Neuronal stem cell (in vitro differentiated cells): ENCODE measurements around the gene NGB.
"Not testable (repeated sequence)": the region's sequence is repeated elsewhere in the genome, so short reads cannot be mapped to it uniquely, and the experiment has no call there.

Experiments
- DNase-seq: peaks from one replicate; pipeline ENCODE4 v3.0.0-alpha.2; 2013; ENCODE audit warnings: low spot score
- H2AFZ ChIP-seq: one replicate; pipeline ENCODE4 v1.6.1; 2013; ENCODE audit warnings: mild to moderate bottlenecking, low read length, inconsistent platforms
- H2AK5ac ChIP-seq: 2 replicates; pipeline ENCODE4 v1.6.1; 2013; ENCODE audit warnings: low read depth, mild to moderate bottlenecking, inconsistent platforms, low read length, moderate library complexity, mixed read lengths
- H2BK120ac ChIP-seq: 2 replicates; pipeline ENCODE4 v1.6.1; 2013; ENCODE audit warnings: low read depth, mild to moderate bottlenecking, inconsistent platforms, low read length, moderate library complexity, mixed read lengths
- H2BK12ac ChIP-seq: one replicate; pipeline ENCODE4 v1.6.1; 2013; ENCODE audit warnings: low read length, inconsistent platforms
- H2BK15ac ChIP-seq: 2 replicates; pipeline ENCODE4 v1.6.1; 2013; ENCODE audit warnings: mild to moderate bottlenecking, low read length, inconsistent platforms, mixed read lengths
- H2BK5ac ChIP-seq: one replicate; pipeline ENCODE4 v1.6.1; 2013; ENCODE audit warnings: inconsistent platforms, mild to moderate bottlenecking, low read length, moderate library complexity
- H3K14ac ChIP-seq: one replicate; pipeline ENCODE4 v1.6.1; 2013; ENCODE audit warnings: low read length, inconsistent platforms
- H3K18ac ChIP-seq: 2 replicates; pipeline ENCODE4 v1.6.1; 2013; ENCODE audit warnings: low read length, inconsistent platforms
- H3K23ac ChIP-seq: 2 replicates; pipeline ENCODE4 v1.6.1; 2013; ENCODE audit warnings: low read depth, mild to moderate bottlenecking, mixed read lengths, low read length, inconsistent platforms; ENCODE audit not compliant: poor library complexity
- H3K27ac ChIP-seq: replicated peaks from 3 replicates; pipeline ENCODE4 v1.5.1; 2013; ENCODE audit warnings: low read length, inconsistent platforms
- H3K27me3 ChIP-seq, 3 experiments: 2 replicates each; pipeline ENCODE4 v1.6.1; 2013; ENCODE audit warnings: low read length in 3 of 3, mild to moderate bottlenecking in 2 of 3, inconsistent platforms in 1 of 3, low read depth in 1 of 3, mixed read lengths in 1 of 3, moderate library complexity in 1 of 3; ENCODE audit not compliant: control insufficient read depth in 3 of 3, insufficient read depth in 3 of 3
- H3K36me3 ChIP-seq, 2 donors: replicated peaks in 1 of 2; 2 replicates each; pipeline ENCODE4 v1.6.1; 2013; ENCODE audit warnings: low read length in 2 of 2; ENCODE audit not compliant: control insufficient read depth in 2 of 2, insufficient read depth in 2 of 2
- H3K4ac ChIP-seq: 2 replicates; pipeline ENCODE4 v1.6.1; 2013; ENCODE audit warnings: inconsistent platforms, mild to moderate bottlenecking, low read length, moderate library complexity
- H3K4me1 ChIP-seq, 2 donors: 1 replicate in 1 of 2; 2 replicates in 1 of 2; pipeline ENCODE4 v1.6.1; 2013; ENCODE audit warnings: low read length in 2 of 2, low read depth in 1 of 2; ENCODE audit not compliant: control insufficient read depth in 2 of 2, insufficient read depth in 1 of 2
- H3K4me2 ChIP-seq: one replicate; pipeline ENCODE4 v1.6.1; 2013; ENCODE audit warnings: mild to moderate bottlenecking, low read length, inconsistent platforms; ENCODE audit not compliant: insufficient read depth, poor library complexity, severe bottlenecking
- H3K4me3 ChIP-seq, 2 donors: 2 replicates each; pipeline ENCODE4 v1.5.1; 2013; ENCODE audit warnings: low read length in 2 of 2, mild to moderate bottlenecking in 2 of 2, inconsistent platforms in 1 of 2, moderate library complexity in 1 of 2
- H3K79me1 ChIP-seq: one replicate; pipeline ENCODE4 v1.6.1; 2013; ENCODE audit warnings: low read depth, mild to moderate bottlenecking, inconsistent platforms, low read length, moderate library complexity
- H3K9ac ChIP-seq: one replicate; pipeline ENCODE4 v1.6.1; 2013; ENCODE audit warnings: mild to moderate bottlenecking, low read depth, low read length, inconsistent platforms; ENCODE audit not compliant: poor library complexity
- H3K9me3 ChIP-seq, 2 donors: replicated peaks in 1 of 2; 2 replicates each; pipeline versions ENCODE3 to v1.6.1; 2013; ENCODE audit warnings: low read length in 2 of 2, mild to moderate bottlenecking in 2 of 2, inconsistent platforms in 1 of 2, low read depth in 1 of 2, mixed read lengths in 1 of 2, moderate library complexity in 1 of 2; ENCODE audit not compliant: control insufficient read depth in 2 of 2, insufficient read depth in 1 of 2
- H4K8ac ChIP-seq: one replicate; pipeline ENCODE4 v1.6.1; 2013; ENCODE audit warnings: low read depth, mild to moderate bottlenecking, inconsistent platforms, low read length, moderate library complexity
- H4K91ac ChIP-seq: one replicate; pipeline ENCODE4 v1.6.1; 2013; ENCODE audit warnings: low read length, low read depth, mild to moderate bottlenecking, inconsistent platforms; ENCODE audit not compliant: poor library complexity
- whole genome bisulfite sequencing, 2 donors: extraction: QIAGEN DNeasy Blood & Tissue Kit; methylation state at CpG; one replicate each; pipeline ENCODE4 v1.1.7; 2013; ENCODE audit warnings: missing lambda C conversion rate in 2 of 2, mixed read lengths in 1 of 2; ENCODE audit not compliant: insufficient read length in 2 of 2, insufficient replicate concordance in 1 of 2; ENCODE audit errors: extremely low coverage in 2 of 2; 5-methylcytosine and 5-hydroxymethylcytosine counted together

Gene NGB

DNA sequence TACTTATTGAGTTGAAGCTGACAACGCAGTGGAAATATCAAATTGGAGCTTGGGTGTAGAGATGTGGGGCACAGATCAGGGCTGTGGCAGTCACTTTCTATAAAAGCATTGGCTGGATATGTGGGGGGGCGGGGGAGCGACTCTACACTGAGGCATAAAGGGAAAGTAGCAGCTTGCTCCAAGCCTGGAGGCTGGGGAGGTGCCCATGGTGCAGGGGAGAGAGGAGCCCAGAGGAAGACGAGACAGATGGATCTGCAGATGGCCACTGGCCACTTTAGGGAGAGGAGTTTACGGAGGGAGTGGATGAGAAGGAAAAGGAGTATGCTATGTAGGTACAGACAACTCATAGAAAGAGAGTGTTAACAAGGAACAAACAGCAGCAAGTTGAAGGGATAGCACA lies 13.5 kb upstream of the NGB start:
- Histone ChIP-seq H2AK5ac (no peak overlapping the region), H4K8ac (no peak overlapping the region), H3K18ac (no peak overlapping the region), H3K4me2 (no peak overlapping the region), H2BK5ac (no peak overlapping the region), H3K79me1 (no peaks in the 10 kb centered on the region), H3K4ac (no peak overlapping the region), H3K4me3 (no peak overlapping the region), H2BK12ac (no peak overlapping the region), H3K14ac (no peak overlapping the region), H2AFZ (no peak overlapping the region), H2BK15ac (no peak overlapping the region), H3K36me3 (peaks cover 19 to 71% of the 10 kb centered on the region in 2 donors), H3K27me3 (no peaks in the 10 kb centered on the region), H2BK120ac (no peak overlapping the region), H3K23ac (no peak overlapping the region), H3K9me3 (no peaks in the 10 kb centered on the region), H3K4me1 (peaks cover 0 to 22% of the 10 kb centered on the region in 2 donors), H3K9ac (no peak overlapping the region), H4K91ac (no peak overlapping the region), H3K27ac (no peak overlapping the region)
- no CpG with 5 or more reads among the region's 5 CpGs for WGBS, 2 donors
- no peak for DNase-seq

DNA sequence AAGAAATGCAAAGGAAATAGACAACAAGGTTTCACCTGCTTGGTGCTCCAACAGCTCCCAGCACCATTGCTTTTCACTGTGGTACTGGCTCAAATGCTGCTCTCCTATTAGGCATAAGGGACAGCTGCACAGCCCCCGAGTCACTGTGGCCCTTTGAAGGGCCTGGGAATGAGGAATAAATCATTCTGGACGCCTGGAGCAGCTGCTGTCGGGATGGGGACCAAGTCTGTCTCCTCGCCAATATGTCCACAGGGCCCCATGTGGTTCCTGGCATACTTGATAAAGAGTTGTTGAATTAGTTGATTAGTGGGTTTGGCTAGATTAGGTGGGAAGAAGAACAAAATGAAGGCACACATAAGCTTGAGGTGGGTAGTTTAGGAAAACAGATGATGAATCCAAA lies 13.1 kb upstream of the NGB start:
- H3K4me2 ChIP-seq: no peak overlapping the region
- H3K4ac ChIP-seq: no peak overlapping the region
- H2BK5ac ChIP-seq: no peak overlapping the region

DNA sequence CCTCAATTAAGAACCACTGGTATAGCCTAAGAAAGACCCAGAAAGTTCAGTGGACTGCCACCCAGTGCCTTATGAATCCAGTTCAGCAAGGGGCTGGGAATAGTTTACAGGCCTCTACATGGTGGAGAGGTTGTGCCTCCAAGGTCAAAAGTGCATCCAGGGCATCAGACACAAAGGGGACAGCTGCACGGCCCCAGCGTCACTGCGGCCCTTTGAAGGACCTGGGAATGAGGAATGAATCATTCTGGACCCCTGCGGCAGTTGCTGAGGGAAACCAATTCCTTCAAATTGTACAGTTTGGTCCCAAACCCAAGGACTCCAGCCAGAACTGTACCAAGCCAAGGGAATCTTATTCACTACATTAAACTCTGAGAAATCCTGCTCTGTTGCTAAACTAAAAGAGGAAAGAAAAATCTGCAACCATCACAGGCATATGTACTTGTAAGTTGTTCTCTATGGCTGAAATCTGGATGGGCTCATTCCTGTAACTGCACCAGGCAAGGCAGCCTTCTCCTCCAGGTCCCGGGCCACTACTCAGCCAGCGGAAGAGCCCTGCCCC lies 10.9 kb upstream of the NGB start:
- H3K79me1 ChIP-seq: no peaks in the 10 kb centered on the region
- H3K18ac ChIP-seq: no peak overlapping the region
- no CpG with 5 or more reads among the region's 6 CpGs for WGBS, 2 donors
- DNase-seq: no peak
- H3K4me2 ChIP-seq: no peak overlapping the region
- no peak overlapping the region for H2AK5ac ChIP-seq
- no peak overlapping the region for H2BK12ac ChIP-seq
- no peak overlapping the region for H2BK5ac ChIP-seq
- no peak overlapping the region for H4K91ac ChIP-seq
- peaks cover 28 to 75% of the 10 kb centered on the region in 2 donors for H3K36me3 ChIP-seq
- H2BK120ac ChIP-seq: no peak overlapping the region
- no peaks in the 10 kb centered on the region for H3K27me3 ChIP-seq
- H3K9me3 ChIP-seq: no peaks in the 10 kb centered on the region
- H2BK15ac ChIP-seq: no peak overlapping the region
- H3K27ac ChIP-seq: no peak overlapping the region
- no peak overlapping the region for H4K8ac ChIP-seq
- H3K4me3 ChIP-seq: no peak overlapping the region
- H3K4ac ChIP-seq: no peak overlapping the region
- no peak overlapping the region for H3K23ac ChIP-seq
- H3K9ac ChIP-seq: no peak overlapping the region
- no peak overlapping the region for H3K14ac ChIP-seq
- peaks cover 0 to 22% of the 10 kb centered on the region in 2 donors for H3K4me1 ChIP-seq
- H2AFZ ChIP-seq: peak overlapping the region; percentile 9

More for the DNA sequence above, 13.1 kb upstream of the NGB start:
- H3K27me3 ChIP-seq: no peaks in the 10 kb centered on the region
- H2BK12ac ChIP-seq: no peak overlapping the region
- no peak overlapping the region for H2AFZ ChIP-seq
- DNase-seq: no peak
- no peak overlapping the region for H2BK15ac ChIP-seq
- no CpG with 5 or more reads among the region's 4 CpGs for WGBS, 2 donors
- no peaks in the 10 kb centered on the region for H3K79me1 ChIP-seq
- no peak overlapping the region for H3K18ac ChIP-seq
- H4K91ac ChIP-seq: no peak overlapping the region
- H3K14ac ChIP-seq: no peak overlapping the region
- H3K36me3 ChIP-seq: peaks cover 22 to 73% of the 10 kb centered on the region in 2 donors
- no peak overlapping the region for H3K23ac ChIP-seq
- no peak overlapping the region for H4K8ac ChIP-seq
- H3K9ac ChIP-seq: no peak overlapping the region
- H3K9me3 ChIP-seq: no peaks in the 10 kb centered on the region
- H3K4me3 ChIP-seq: no peak overlapping the region
- no peak overlapping the region for H3K27ac ChIP-seq
- H2BK120ac ChIP-seq: no peak overlapping the region
- H2AK5ac ChIP-seq: no peak overlapping the region
- peaks cover 0 to 22% of the 10 kb centered on the region in 2 donors for H3K4me1 ChIP-seq

DNA sequence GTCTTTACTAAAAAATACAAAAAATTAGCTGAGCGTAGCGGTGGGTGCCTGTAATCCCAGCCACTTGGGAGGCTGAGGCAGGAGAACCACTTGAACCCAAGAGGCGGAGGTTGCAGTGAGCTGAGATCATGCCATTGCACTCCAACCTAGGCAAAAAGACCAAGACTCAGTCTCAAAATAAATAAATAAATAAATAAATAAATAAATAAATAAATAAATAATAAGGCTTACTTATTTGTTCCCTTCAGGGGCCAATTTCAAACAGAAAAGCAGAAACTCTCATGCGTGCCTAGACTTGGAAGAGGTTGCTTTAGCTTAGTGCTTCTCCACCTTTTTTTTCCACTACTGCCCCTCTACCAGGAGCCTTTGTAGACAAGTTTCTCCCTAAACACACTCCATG lies 9.9 kb upstream of the NGB start:
- no CpG with 5 or more reads among the region's 4 CpGs for WGBS, 2 donors
- H3K79me1 ChIP-seq, H3K9me3 ChIP-seq, H2BK15ac ChIP-seq, H4K8ac ChIP-seq, H3K18ac ChIP-seq, DNase-seq, H3K23ac ChIP-seq, H2AK5ac ChIP-seq, H3K4ac ChIP-seq, H3K27ac ChIP-seq, H3K27me3 ChIP-seq, H2AFZ ChIP-seq, H3K4me3 ChIP-seq, H4K91ac ChIP-seq, H3K4me2 ChIP-seq, H2BK5ac ChIP-seq, H3K14ac ChIP-seq, H3K9ac ChIP-seq, H2BK12ac ChIP-seq, H2BK120ac ChIP-seq: not testable (repeated sequence)
- peaks cover 29 to 66% of the 10 kb centered on the region in 2 donors for H3K36me3 ChIP-seq
- peaks cover 0 to 22% of the 10 kb centered on the region in 2 donors for H3K4me1 ChIP-seq
